Activated naive CD8-positive, alpha-beta T cell treated with anti-CD3 and anti-CD28 coated beads for 36 hours (primary cell): ENCODE data around the gene KLHL17. TPM values are rescaled to one million over a fixed set of nuclear protein-coding genes. Genes with fewer than 3 reads are reported as not detected.

ENCODE experiments used
- DNase-seq: peaks from one replicate; pipeline ENCODE4 v3.0.0; 2021
- H3K27ac Mint-ChIP-seq: one replicate; pipeline ENCODE4 v1.8.0; 2022; ENCODE audit warnings: mild to moderate bottlenecking, moderate library complexity, mixed read lengths
- H3K27me3 Mint-ChIP-seq: one replicate; pipeline ENCODE4 v1.8.0; 2022; ENCODE audit warnings: mild to moderate bottlenecking, mixed read lengths
- H3K36me3 Mint-ChIP-seq: one replicate; pipeline ENCODE4 v1.8.0; 2021; ENCODE audit warnings: mild to moderate bottlenecking, mixed read lengths
- H3K4me1 Mint-ChIP-seq: one replicate; pipeline ENCODE4 v1.8.0; 2021; ENCODE audit warnings: mixed read lengths
- H3K4me3 Mint-ChIP-seq: one replicate; pipeline ENCODE4 v1.8.0; 2022; ENCODE audit warnings: mild to moderate bottlenecking, moderate library complexity, mixed read lengths
- H3K9me3 Mint-ChIP-seq: one replicate; pipeline ENCODE4 v1.8.0; 2022; ENCODE audit warnings: mixed read lengths
- total RNA-seq, 2 experiments: library from RNA; stranded (reverse); gene quantifications; one replicate each; pipeline ENCODE4 v1.2.3, GENCODE V29; 2021

The KLHL17 gene
- total RNA-seq, 2 experiments from 2014 or later: 19.5 to 22.5 TPM

DNA sequence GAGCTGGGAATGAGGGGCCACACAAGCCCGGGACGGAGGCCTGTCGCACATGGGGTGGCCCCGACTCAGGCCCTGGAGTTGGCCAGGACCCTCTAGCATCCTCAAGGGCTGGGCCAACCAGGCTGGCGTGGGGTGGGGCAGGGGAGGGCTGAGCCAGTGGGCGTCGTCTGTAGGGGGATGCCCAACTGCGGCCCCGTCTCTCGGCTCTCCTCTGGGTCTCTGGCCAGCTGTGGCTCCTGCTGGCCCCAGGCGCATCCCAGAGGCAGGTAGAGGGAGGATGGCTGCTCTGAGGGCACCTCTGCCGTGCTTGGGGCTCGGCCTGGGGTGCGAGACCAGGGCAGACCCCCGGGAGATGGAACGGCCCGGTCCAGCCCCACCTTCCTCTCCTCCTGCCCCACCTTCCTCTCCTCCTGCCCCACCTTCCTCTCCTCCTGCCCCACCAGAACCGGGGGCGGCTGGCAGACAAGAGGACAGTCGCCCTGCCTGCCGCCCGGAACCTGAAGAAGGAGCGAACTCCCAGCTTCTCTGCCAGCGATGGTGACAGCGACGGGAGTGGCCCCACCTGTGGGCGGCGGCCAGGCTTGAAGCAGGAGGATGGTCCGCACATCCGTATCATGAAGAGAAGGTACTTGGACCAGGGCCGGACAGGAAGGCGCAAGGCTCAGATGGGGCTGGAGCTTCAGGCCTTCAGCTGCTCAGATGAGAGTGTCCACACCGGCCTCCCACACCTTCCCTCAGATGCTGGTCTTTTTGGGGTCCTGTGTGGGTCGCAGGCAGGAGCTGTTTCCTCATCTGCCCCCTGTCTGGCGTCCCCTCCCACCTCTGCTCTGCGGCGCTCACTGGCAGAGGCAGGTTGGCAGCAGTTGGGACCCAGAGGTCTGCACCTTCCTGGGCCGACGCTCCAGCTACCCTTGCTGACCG is 30.4 kb upstream of the KLHL17 start:
- Mint-ChIP-seq H3K36me3 (no peaks in the 10 kb centered on the region), H3K4me3 (no peak overlapping the region), H3K4me1 (peaks cover 2% of the 10 kb centered on the region), H3K9me3 (no peaks in the 10 kb centered on the region), H3K27me3 (peaks cover 52% of the 10 kb centered on the region), H3K27ac (no peak overlapping the region)
- no peak for DNase-seq

DNA sequence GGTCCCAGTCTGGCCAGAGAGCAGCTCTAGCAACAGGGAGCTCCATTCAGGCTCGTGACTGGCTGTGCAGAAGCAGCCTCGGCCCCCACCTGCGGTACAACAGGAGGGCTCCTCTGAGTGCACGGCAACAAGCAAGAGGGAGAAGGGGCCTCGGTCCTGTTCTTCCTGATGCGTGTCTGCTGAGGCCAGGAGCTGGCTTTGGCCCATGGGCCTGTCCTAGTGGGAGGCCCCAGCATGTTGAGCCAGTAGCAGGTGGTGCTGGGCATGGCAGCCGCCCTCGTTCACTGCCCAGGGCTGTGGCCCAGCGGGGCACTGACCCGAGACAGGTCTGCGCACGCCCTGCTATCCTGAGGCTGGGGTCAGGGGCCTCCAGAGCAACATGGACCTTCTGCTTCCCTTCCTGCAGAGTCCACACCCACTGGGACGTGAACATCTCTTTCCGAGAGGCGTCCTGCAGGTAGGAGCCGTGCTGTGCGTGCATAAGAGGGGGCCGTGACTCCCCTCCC is 29.7 kb upstream of the KLHL17 start:
- H3K9me3 Mint-ChIP-seq: no peaks in the 10 kb centered on the region
- no peak overlapping the region for H3K27ac Mint-ChIP-seq
- no peaks in the 10 kb centered on the region for H3K36me3 Mint-ChIP-seq
- no peak for DNase-seq
- no peak overlapping the region for H3K4me3 Mint-ChIP-seq
- peaks cover 55% of the 10 kb centered on the region for H3K27me3 Mint-ChIP-seq
- peaks cover 3% of the 10 kb centered on the region for H3K4me1 Mint-ChIP-seq

DNA sequence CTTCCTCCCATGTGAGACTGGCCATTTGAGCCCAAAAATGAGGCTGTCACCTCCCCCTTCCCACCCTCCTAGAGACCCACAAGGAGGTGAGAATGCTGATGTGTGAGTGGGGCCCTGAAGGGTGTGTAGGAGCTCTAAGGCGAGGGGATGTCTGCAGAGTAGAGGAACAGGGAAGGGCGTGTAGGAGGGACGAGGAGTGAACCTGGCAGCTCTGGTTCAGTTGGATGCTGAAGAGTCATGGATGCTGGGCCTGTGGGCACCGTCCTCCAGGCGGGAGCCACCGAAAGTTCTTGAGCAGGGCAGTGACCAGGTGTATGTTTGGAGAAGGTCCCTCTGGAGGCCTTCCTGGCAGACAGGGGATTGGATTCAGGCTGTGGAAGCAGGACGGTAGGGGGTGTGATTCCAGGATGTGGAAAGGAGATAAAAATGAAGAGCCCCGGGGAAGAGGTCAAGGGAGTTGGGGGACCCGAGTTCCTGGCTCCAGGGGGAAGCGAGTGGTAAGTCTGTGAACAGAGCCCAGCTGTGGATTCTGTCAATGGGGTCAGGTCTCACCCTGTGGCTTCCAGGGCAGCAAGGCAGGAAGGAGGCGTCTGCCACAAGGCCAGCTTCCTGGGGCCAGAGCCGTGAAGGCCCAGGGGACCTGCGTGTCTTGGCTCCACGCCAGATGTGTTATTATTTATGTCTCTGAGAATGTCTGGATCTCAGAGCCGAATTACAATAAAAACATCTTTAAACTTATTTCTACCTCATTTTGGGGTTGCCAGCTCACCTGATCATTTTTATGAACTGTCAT is 28.8 kb upstream of the KLHL17 start:
- Mint-ChIP-seq H3K27ac (peak overlapping the region; percentile 8), H3K4me3 (no peak overlapping the region), H3K9me3 (no peaks in the 10 kb centered on the region), H3K4me1 (peaks cover 3% of the 10 kb centered on the region), H3K36me3 (no peaks in the 10 kb centered on the region), H3K27me3 (peaks cover 48% of the 10 kb centered on the region)
- no peak for DNase-seq

DNA sequence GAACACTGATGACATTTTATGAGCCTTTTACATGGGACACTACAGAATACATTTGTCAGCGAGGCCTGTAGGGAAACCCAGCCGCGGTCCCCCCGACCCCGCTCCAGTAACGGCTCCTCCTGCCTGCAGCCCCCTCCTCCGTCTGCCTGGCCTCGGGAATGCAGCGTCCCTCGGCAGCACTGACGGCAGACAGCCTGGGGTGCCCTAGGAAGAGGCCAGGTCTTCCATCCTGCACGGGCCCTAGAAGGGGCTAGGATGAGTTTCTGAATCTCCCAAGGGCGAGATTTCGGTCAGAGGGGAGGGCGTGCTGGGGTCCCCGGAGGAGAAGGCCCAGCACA is 28.2 kb upstream of the KLHL17 start:
- H3K27ac Mint-ChIP-seq: no peak overlapping the region
- no peaks in the 10 kb centered on the region for H3K9me3 Mint-ChIP-seq
- H3K4me3 Mint-ChIP-seq: no peak overlapping the region
- DNase-seq: no peak
- H3K36me3 Mint-ChIP-seq: no peaks in the 10 kb centered on the region
- H3K4me1 Mint-ChIP-seq: peaks cover 3% of the 10 kb centered on the region
- H3K27me3 Mint-ChIP-seq: peaks cover 48% of the 10 kb centered on the region

DNA sequence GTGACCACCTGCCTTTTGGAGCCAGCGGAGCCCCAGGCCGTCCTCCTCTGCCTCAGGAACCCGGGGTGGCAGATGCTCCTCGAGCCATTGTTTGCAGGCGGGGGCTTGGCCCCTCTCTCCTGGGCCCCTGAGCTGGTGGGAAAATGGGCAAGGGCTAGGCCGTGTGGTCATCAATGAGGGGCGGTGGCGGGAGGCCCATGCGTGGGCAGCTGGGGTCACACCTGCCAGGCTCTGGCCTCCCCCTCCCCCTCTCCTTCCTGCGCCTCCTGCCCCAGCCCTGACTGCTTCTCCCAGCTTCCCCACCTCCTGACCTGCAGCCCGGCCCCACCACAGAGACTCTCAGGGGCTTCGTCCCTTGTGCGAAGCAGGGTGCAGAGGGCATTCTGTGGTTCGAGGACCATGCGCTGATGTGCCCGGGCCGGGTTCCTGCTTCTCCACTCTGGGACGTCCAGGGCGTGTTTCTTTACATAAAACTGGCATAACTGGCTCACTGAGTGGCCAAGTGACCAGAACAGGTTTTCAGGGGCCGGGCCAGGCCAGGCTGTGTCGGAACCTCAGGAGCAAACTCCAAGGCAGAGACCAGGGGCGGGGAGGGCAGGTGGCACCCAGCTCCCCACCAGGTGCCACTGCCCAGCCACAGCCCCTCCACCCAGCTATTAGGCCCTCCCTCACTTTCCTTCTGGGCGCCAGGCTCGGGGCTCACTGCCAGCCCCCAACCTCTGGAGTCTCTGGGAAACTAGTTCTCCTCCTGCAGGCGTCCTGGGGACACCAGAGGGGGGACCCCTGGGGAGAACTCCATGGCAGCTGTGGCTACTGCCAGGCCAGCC is 27.4 kb upstream of the KLHL17 start:
- H3K4me3 Mint-ChIP-seq: no peak overlapping the region
- no peaks in the 10 kb centered on the region for H3K36me3 Mint-ChIP-seq
- H3K4me1 Mint-ChIP-seq: peaks cover 3% of the 10 kb centered on the region
- no peak for DNase-seq
- H3K27ac Mint-ChIP-seq: no peak overlapping the region
- H3K9me3 Mint-ChIP-seq: no peaks in the 10 kb centered on the region
- peaks cover 42% of the 10 kb centered on the region for H3K27me3 Mint-ChIP-seq

DNA sequence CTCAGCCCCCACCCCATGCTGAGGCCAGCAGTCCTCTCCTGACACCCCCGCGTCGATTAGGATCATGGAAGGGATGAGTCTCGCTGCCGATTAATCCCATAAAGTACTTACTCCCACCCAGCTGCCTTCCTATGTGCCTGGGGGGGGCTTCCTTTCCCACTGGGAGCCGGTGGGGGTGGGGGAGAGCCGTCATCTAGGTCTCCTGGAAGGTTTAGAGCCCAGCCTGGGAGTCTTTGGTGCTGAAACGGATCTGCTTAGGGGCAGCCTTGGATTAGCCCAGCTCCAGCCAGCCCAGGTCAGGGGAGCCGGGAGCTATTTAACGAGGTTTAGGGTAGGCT is 26.8 kb upstream of the KLHL17 start:
- H3K27me3 Mint-ChIP-seq: peaks cover 46% of the 10 kb centered on the region
- no peaks in the 10 kb centered on the region for H3K9me3 Mint-ChIP-seq
- no peaks in the 10 kb centered on the region for H3K36me3 Mint-ChIP-seq
- peaks cover 3% of the 10 kb centered on the region for H3K4me1 Mint-ChIP-seq
- DNase-seq: no peak
- H3K27ac Mint-ChIP-seq: no peak overlapping the region
- H3K4me3 Mint-ChIP-seq: no peak overlapping the region

DNA sequence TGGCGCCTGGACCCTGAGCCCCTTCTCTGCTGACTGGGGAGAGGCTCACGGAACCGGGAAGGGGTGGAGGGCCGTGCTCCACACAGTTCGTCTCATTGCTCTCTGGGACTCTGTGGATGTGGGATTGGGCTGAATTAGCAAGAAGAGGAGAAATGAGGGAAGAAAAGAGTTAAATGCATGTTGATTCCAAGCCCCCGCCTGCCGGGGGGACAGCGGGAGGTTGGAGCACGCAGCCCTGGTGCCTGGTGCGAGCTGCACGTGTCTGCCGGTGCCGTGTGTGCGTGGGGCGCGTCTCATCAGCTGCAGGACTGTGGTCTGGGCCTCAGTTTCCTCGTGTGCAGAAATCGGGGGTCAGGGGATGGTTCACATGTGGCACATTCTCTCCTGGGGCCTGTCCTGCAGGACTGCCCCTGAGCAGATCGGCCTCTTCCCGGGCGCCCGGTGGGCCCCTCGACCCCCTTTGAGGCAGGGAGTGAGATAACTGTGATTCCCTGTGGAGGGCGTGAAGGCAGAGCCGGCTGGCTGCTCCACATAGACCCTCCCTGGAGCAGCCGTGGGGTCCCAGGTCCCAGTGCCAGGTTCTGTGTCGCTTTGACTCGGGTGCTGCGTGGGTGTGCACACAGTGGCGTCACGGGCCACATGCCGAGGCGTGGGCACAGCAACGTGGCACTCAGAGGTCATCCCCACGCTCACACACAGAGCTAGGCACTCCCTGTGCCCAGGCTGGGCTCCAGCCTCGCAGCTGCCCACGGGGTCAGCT is 25.2 kb upstream of the KLHL17 start:
- H3K9me3 Mint-ChIP-seq: no peaks in the 10 kb centered on the region
- no peak overlapping the region for H3K4me3 Mint-ChIP-seq
- H3K27ac Mint-ChIP-seq: no peak overlapping the region
- no peaks in the 10 kb centered on the region for H3K36me3 Mint-ChIP-seq
- DNase-seq: no peak
- peaks cover 3% of the 10 kb centered on the region for H3K4me1 Mint-ChIP-seq
- peaks cover 51% of the 10 kb centered on the region for H3K27me3 Mint-ChIP-seq

DNA sequence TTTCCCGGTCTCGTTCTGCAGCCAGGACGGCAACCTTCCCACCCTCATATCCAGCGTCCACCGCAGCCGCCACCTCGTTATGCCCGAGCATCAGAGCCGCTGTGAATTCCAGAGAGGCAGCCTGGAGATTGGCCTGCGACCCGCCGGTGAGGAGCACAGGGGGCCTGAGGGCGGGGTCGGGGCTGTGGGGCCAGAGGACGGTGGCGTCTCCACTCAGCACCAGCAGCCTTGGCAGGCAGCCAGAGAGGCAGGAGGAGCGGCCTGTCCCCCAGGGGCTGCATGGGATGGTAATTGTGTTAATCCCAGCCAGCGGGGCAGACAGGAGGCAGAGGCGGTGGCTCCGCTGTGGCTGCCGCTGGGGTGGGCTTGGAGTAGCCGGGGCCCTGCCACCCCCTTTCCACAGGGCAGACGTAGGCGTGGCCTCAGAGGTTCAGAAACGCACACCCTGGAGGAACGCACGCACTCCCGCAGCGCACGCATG is 24.6 kb upstream of the KLHL17 start:
- H3K27ac Mint-ChIP-seq: no peak overlapping the region
- no peak overlapping the region for H3K4me3 Mint-ChIP-seq
- H3K36me3 Mint-ChIP-seq: no peaks in the 10 kb centered on the region
- no peaks in the 10 kb centered on the region for H3K9me3 Mint-ChIP-seq
- H3K27me3 Mint-ChIP-seq: peaks cover 55% of the 10 kb centered on the region
- no peak for DNase-seq
- peaks cover 5% of the 10 kb centered on the region for H3K4me1 Mint-ChIP-seq

DNA sequence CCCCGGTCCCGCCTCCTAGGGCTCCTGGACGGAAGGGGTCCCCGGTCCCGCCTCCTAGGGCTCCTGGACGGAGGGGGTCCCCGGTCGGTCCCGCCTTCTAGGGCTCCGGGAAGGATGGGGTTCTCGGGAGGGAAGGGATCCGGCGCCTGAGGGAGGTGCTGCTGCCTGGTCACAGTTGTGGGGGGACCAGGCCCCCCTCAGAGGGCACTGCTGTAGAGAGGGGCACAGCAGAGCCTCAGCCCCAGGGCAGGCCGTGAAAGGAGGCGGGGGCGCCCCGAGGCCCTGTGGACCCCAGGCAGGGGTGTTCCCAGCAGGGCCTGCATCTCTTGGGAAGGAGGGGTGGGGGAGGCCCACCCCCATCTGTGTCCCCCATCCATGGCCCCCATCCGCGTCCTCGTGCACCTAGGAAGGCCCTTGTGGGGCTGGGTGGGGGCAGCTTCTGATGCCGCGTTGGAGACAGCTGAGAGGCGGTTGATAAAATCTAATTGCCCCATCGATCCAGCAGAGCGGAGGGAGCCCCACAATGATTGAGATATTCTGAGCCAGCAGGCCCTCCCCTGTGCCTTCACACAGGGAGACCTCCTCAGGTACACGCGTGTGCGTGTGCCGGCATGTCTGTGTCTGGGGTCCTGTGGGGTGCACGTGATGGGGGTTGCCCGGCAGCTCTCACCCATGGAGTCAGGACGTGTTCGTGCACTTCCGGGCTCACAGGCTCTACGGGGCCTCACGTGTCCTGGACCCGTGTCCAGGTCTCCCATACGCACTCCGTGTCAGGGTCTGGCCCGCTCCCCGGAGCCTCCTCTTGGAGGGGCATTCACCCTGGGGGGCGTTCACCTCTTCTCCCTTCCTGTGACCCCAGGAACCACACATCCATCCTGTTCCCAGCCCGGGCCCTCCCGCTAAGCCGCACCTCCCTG is 23.8 kb upstream of the KLHL17 start:
- H3K27ac Mint-ChIP-seq: no peak overlapping the region
- peaks cover 9% of the 10 kb centered on the region for H3K4me1 Mint-ChIP-seq
- no peaks in the 10 kb centered on the region for H3K9me3 Mint-ChIP-seq
- no peaks in the 10 kb centered on the region for H3K36me3 Mint-ChIP-seq
- peaks cover 57% of the 10 kb centered on the region for H3K27me3 Mint-ChIP-seq
- no peak for DNase-seq
- no peak overlapping the region for H3K4me3 Mint-ChIP-seq

DNA sequence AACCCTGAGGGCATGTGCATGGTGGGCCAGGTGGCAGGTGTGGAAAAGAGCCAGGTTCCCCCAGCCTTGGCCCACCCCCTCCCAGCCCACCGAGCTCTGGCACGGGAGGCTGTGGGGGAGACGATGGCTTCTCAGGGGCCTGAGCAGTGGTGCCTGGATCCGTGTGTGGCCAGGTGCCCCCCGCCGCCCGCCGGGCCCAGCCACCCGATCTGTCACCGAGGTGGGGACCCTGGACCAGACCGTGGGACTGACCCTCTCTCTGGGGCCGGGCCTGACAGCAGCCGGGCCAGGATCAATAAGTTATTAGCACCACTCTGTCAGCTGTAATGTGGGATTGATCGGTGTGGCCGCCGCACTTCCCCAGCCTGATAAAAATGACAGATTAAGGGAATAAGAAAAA is 22.9 kb upstream of the KLHL17 start:
- H3K4me1 Mint-ChIP-seq: peaks cover 9% of the 10 kb centered on the region
- DNase-seq: no peak
- no peaks in the 10 kb centered on the region for H3K9me3 Mint-ChIP-seq
- H3K36me3 Mint-ChIP-seq: no peaks in the 10 kb centered on the region
- no peak overlapping the region for H3K27ac Mint-ChIP-seq
- no peak overlapping the region for H3K4me3 Mint-ChIP-seq
- peaks cover 56% of the 10 kb centered on the region for H3K27me3 Mint-ChIP-seq

DNA sequence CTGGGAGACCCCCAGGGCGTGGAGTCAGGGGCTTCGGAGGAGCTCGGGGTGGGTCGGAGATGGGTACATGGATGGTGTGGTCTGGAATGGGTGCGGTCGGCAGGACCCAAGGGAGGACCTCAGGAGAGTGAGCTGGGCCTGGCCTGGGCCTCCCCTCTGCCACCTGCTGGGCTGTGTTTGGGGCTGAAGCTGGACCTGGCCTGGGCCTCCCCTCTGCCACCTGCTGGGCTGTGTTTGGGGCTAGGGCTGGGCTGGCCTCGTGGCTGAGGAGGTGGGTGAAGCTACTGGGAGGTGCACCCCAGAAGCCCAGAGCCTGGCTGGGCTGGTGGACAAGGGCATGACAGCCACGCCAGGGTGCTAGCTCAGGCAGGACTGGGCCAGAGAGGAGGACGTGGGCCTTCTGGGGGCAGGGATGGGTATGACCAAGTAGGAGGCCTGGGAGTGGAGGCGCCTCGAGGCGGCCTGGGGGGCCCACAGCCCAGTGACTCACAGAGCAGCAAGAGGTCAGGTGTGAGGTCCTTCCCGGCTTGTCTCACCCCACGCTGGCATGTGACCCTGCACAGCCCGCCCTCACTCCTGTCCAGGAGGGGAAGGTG is 22.2 kb upstream of the KLHL17 start:
- H3K36me3 Mint-ChIP-seq: no peaks in the 10 kb centered on the region
- H3K4me3 Mint-ChIP-seq: no peak overlapping the region
- H3K4me1 Mint-ChIP-seq: peaks cover 10% of the 10 kb centered on the region
- no peak for DNase-seq
- H3K27ac Mint-ChIP-seq: no peak overlapping the region
- H3K9me3 Mint-ChIP-seq: no peaks in the 10 kb centered on the region
- peaks cover 56% of the 10 kb centered on the region for H3K27me3 Mint-ChIP-seq

DNA sequence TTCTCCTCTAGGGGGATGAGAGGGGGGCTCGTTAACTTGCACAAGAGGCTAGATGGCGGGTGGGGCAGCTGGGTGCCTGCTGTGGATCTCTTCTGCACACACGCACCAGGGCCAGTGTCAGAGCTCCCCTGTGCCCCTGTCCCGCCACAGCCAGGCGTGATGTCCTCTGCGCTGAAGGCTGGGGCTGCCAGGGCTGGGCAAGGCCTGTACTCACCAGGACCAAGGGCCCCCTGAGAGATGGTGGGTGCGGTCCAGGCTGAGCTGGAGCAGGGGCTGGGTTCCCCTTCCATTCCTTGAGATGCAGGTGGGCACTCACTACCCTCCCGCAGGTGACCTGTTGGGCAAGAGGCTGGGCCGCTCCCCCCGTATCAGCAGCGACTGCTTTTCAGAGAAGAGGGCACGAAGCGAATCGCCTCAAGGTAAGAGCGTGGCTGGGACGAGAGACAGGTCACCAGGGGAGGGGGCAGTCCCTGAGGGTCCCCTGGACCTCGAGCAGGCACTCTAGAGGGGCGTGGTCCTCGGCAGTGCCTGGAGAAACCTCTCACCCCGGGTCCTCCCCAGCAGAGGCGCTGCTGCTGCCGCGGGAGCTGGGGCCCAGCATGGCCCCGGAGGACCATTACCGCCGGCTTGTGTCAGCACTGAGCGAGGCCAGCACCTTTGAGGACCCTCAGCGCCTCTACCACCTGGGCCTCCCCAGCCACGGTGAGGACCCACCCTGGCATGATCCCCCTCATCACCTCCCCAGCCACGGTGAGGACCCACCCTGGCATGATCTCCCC is 21.5 kb upstream of the KLHL17 start:
- Mint-ChIP-seq H3K27me3 (peaks cover 58% of the 10 kb centered on the region), H3K9me3 (no peaks in the 10 kb centered on the region), H3K4me3 (no peak overlapping the region), H3K27ac (no peak overlapping the region), H3K36me3 (no peaks in the 10 kb centered on the region), H3K4me1 (peaks cover 12% of the 10 kb centered on the region)
- no peak for DNase-seq
